Measurements from ENCODE around the gene ARRB1.

The ARRB1 gene

DNA sequence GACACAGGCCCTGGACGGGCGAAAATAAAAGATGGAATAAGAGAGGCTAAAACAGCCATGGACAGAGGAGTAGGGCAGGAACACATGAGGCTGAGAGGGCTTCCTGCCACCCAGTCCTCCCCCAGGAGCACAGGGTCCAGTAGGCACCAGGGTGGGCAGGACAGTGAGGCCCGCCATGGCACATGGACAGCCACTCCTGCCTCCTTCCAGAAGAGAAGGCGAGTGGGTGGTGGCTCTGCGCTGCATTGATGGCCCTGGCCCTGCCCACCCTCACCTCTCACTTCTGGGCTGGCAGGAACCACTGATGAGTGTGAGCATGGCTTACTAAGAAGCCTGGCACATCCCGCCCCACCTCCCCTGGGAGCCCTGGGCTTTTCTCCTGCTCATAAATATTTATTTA lies 59.7 kb downstream of the ARRB1 start:
- Histone ChIP-seq H3K27me3 (no peaks in the 10 kb centered on the region), H3K36me3 (peaks cover 25% of the 10 kb centered on the region), H3K4me1 (ENCODE audit: control insufficient read depth in 1 of 2, insufficient read depth in 1 of 2, low read depth in 1 of 2, low read length in 1 of 2) (no peaks in the 10 kb centered on the region), H3K4me3 (ENCODE audit: low read depth in 1 of 2, low read length in 1 of 2) (no peak overlapping the region), H3K27ac (no peak overlapping the region), H3K9me3 (no peaks in the 10 kb centered on the region)
- TF ChIP-seq, protein P1, sequence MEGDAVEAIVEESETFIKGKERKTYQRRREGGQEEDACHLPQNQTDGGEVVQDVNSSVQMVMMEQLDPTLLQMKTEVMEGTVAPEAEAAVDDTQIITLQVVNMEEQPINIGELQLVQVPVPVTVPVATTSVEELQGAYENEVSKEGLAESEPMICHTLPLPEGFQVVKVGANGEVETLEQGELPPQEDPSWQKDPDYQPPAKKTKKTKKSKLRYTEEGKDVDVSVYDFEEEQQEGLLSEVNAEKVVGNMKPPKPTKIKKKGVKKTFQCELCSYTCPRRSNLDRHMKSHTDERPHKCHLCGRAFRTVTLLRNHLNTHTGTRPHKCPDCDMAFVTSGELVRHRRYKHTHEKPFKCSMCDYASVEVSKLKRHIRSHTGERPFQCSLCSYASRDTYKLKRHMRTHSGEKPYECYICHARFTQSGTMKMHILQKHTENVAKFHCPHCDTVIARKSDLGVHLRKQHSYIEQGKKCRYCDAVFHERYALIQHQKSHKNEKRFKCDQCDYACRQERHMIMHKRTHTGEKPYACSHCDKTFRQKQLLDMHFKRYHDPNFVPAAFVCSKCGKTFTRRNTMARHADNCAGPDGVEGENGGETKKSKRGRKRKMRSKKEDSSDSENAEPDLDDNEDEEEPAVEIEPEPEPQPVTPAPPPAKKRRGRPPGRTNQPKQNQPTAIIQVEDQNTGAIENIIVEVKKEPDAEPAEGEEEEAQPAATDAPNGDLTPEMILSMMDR (IDR thresholded peaks at IDR 0.05), result no peak

DNA sequence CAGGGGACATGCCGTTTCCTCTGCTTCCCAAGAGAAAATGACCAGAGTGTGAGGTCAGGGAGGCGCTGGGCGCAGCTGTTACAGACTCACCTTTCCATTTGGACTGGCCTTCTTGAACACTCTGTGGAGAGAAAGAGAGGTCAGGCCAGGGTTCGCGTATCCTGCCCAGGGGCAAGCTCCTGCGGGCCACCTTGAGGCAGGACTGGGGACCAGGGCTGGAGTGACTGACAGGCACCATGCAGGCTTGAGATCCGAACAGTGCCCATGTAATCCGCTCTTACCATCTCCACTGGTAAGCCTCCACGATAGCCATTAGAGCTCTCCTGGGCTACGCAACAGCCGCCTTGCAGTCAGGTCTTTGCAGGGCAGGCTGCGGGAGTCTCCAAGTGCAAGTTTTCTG lies 61.5 kb downstream of the ARRB1 start:
- Histone ChIP-seq H3K36me3 (peaks cover 36% of the 10 kb centered on the region), H3K9me3 (no peaks in the 10 kb centered on the region), H3K27me3 (no peaks in the 10 kb centered on the region), H3K4me1 (ENCODE audit: control insufficient read depth in 1 of 2, insufficient read depth in 1 of 2, low read depth in 1 of 2, low read length in 1 of 2) (no peaks in the 10 kb centered on the region), H3K27ac (no peak overlapping the region), H3K4me3 (ENCODE audit: low read depth in 1 of 2, low read length in 1 of 2) (no peak overlapping the region)
- TF ChIP-seq, protein P1 (IDR thresholded peaks at IDR 0.05), result no peak

DNA sequence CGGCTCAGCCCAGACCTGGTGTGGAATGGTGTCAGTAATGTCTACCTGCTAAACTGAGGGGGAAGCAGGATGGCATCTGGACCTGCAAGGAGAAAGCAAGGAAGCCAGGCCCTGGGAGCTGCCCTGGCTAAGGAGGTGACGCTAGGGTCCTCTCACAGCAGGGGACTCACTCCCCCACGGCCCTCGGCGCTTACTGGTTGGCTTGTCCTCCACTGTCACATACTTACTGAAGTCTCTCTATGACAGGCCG lies 62.0 kb downstream of the ARRB1 start:
- Histone ChIP-seq H3K27ac (no peak overlapping the region), H3K27me3 (no peaks in the 10 kb centered on the region), H3K4me1 (ENCODE audit: control insufficient read depth in 1 of 2, insufficient read depth in 1 of 2, low read depth in 1 of 2, low read length in 1 of 2) (no peaks in the 10 kb centered on the region), H3K9me3 (no peaks in the 10 kb centered on the region), H3K4me3 (ENCODE audit: low read depth in 1 of 2, low read length in 1 of 2) (no peak overlapping the region), H3K36me3 (peaks cover 38% of the 10 kb centered on the region)
- TF ChIP-seq, protein P1 (IDR thresholded peaks at IDR 0.05), result no peak

DNA sequence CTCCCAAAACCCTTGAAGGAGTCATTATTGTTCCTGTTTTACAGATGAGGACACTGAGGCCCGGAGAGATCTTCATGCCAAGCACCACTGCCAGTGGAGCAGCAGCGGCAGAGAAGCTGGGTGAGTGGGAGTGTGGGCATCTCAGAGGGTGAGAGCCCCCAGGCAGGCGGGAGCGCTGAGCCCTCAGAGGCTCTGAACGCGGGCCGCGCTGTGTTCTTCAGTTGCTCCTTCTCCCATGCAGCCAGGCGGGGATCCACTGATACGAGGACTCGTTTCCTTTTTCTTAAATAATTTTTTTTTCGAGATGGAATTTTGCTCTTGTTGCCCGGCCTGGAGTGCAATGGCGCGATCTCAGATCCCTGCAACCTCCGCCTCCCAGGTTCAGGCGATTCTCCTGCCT lies 63.9 kb downstream of the ARRB1 start:
- Histone ChIP-seq H3K27ac (no peak overlapping the region), H3K36me3 (peaks cover 56% of the 10 kb centered on the region), H3K4me1 (ENCODE audit: control insufficient read depth in 1 of 2, insufficient read depth in 1 of 2, low read depth in 1 of 2, low read length in 1 of 2) (no peaks in the 10 kb centered on the region), H3K9me3 (no peaks in the 10 kb centered on the region), H3K27me3 (no peaks in the 10 kb centered on the region), H3K4me3 (ENCODE audit: low read depth in 1 of 2, low read length in 1 of 2) (no peak overlapping the region)
- TF ChIP-seq, protein P1 (IDR thresholded peaks at IDR 0.05), result no peak

DNA sequence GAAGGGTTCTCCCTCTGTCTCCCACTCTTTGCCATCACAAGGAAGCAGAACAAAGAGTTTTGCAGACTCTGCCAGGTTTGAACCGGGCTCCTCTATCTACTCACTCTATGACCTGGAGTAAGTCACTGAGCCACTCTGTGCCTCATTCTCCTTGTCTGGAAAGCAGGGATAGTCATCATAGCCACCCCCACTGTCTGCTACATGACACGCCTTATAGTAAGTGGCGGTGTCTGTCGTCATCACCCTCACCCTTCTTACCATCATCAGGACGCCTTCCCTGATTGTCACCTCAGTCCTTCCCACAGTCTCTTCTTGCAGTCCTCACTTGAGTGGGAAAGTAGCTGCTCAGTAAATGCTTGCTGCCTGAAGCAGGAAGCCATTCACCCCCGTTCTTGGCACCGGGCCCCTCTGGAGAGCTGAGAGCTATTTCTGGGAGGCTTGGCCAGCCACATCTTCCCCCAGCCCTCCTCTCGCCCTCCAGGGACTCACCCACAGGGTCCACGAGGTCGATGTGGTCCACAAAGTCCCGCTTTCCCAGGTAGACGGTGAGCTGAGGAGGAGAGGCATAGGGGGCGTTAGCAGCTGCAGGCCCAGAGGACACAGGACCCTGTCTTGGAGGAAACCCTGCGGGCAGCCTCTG lies 64.5 kb downstream of the ARRB1 start:
- Histone ChIP-seq H3K36me3 (peaks cover 63% of the 10 kb centered on the region), H3K27me3 (no peaks in the 10 kb centered on the region)

More for the DNA sequence above, 64.5 kb downstream of the ARRB1 start:
- TF ChIP-seq, protein P1 (IDR thresholded peaks at IDR 0.05), result no peak
- Histone ChIP-seq H3K4me3 (ENCODE audit: low read depth in 1 of 2, low read length in 1 of 2) (no peak overlapping the region), H3K9me3 (no peaks in the 10 kb centered on the region), H3K27ac (peak overlapping the region; percentile 2), H3K4me1 (ENCODE audit: control insufficient read depth in 1 of 2, insufficient read depth in 1 of 2, low read depth in 1 of 2, low read length in 1 of 2) (no peaks in the 10 kb centered on the region)
